ENCODE results near the gene SMAD6. TPM values are rescaled to one million over a fixed set of nuclear protein-coding genes. Genes with fewer than 3 reads are reported as not detected.

SMAD6 gene
- total RNA-seq, 1 experiment from 2014 or later, result 6.6 TPM

GRCh38 chr15:66655511-66655910 lies 46.5 kb upstream of the SMAD6 start:
- H3K9me3 ChIP-seq (ENCODE audit: control insufficient read depth in 1 of 2, insufficient read depth in 1 of 2, low read depth in 1 of 2, low read length in 2 of 2), result no peaks in the 10 kb centered on the region
- intact Hi-C loops (cut with micrococcal nuclease), result no loop called here
- RAD21 ChIA-PET (ENCODE audit: low non-redundant PET in 1 of 2, low total read pairs in 2 of 2, uncharacterized antibody in 2 of 2, unreplicated experiment in 2 of 2), result no interaction called here
- no peaks in the 10 kb centered on the region for H3K9me2 ChIP-seq (ENCODE audit: insufficient read depth)
- peak overlapping the region; percentile 40 for H3K4me2 ChIP-seq (ENCODE audit: low read length)
- CTCF ChIA-PET, result no interaction called here
- no peak overlapping the region for H3K27ac ChIP-seq (ENCODE audit: low read depth, low read length)
- H3K9ac ChIP-seq (ENCODE audit: low read length), result no peak overlapping the region
- no peaks in the 10 kb centered on the region for H3K27me3 ChIP-seq (ENCODE audit: insufficient read depth, low read length)
- H2AFZ ChIP-seq (ENCODE audit: low read depth, low read length, poor library complexity, severe bottlenecking), result no peak overlapping the region
- H3K79me2 ChIP-seq (ENCODE audit: insufficient read depth, low read length), result no peaks in the 10 kb centered on the region
- DNase-seq (ENCODE audit: low read depth, low spot score), result no peak
- BruUV-seq (replicated peaks), result no TSS peak
- H3K36me3 ChIP-seq (ENCODE audit: control insufficient read depth in 1 of 2, insufficient read depth in 2 of 2, low read length in 2 of 2), result no peaks in the 10 kb centered on the region
- ATAC-seq, result peak; percentile 21; the same call in 1 of the 2 replicates
- H3K4me1 ChIP-seq (ENCODE audit: control insufficient read depth in 1 of 2, insufficient read depth in 2 of 2, low read length in 2 of 2), result peaks cover 8 to 23% of the 10 kb centered on the region in 2 experiments; a peak in 3 of 4 replicates
- no peaks in the 10 kb centered on the region for H4K20me1 ChIP-seq (ENCODE audit: insufficient read depth)
- no peak for TF ChIP-seq SRF (IDR thresholded peaks at IDR 0.05; ENCODE audit: low read depth)
- TF ChIP-seq FOSL1 (IDR thresholded peaks at IDR 0.05; ENCODE audit: low read depth), result no peak
- no peak for TF ChIP-seq POLR2A (IDR thresholded peaks at IDR 0.05; ENCODE audit: borderline replicate concordance, extremely low read depth, insufficient read depth, insufficient read length)
- TF ChIP-seq, protein P1, sequence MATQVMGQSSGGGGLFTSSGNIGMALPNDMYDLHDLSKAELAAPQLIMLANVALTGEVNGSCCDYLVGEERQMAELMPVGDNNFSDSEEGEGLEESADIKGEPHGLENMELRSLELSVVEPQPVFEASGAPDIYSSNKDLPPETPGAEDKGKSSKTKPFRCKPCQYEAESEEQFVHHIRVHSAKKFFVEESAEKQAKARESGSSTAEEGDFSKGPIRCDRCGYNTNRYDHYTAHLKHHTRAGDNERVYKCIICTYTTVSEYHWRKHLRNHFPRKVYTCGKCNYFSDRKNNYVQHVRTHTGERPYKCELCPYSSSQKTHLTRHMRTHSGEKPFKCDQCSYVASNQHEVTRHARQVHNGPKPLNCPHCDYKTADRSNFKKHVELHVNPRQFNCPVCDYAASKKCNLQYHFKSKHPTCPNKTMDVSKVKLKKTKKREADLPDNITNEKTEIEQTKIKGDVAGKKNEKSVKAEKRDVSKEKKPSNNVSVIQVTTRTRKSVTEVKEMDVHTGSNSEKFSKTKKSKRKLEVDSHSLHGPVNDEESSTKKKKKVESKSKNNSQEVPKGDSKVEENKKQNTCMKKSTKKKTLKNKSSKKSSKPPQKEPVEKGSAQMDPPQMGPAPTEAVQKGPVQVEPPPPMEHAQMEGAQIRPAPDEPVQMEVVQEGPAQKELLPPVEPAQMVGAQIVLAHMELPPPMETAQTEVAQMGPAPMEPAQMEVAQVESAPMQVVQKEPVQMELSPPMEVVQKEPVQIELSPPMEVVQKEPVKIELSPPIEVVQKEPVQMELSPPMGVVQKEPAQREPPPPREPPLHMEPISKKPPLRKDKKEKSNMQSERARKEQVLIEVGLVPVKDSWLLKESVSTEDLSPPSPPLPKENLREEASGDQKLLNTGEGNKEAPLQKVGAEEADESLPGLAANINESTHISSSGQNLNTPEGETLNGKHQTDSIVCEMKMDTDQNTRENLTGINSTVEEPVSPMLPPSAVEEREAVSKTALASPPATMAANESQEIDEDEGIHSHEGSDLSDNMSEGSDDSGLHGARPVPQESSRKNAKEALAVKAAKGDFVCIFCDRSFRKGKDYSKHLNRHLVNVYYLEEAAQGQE (IDR thresholded peaks at IDR 0.05; ENCODE audit: low read depth), result no peak
- no peak for TF ChIP-seq ZFX (IDR thresholded peaks at IDR 0.05)
- TF ChIP-seq EGR1 (IDR thresholded peaks at IDR 0.05; ENCODE audit: low read depth), result no peak
- no peak for TF ChIP-seq SIN3A (IDR thresholded peaks at IDR 0.05; ENCODE audit: low read depth)
- no peak for TF ChIP-seq EZH2phosphoT487 (IDR thresholded peaks at IDR 0.05; ENCODE audit: borderline replicate concordance)
- no peak for TF ChIP-seq SP1 (IDR thresholded peaks at IDR 0.05; ENCODE audit: low read depth)
- no peak for TF ChIP-seq CBX3 (IDR thresholded peaks at IDR 0.05; ENCODE audit: low read depth)
- no peak for TF ChIP-seq POLR2AphosphoS5 (IDR thresholded peaks at IDR 0.05; ENCODE audit: low read depth, low read length)
- no peak for TF ChIP-seq CEBPB (IDR thresholded peaks at IDR 0.05; ENCODE audit: low read depth)
- TF ChIP-seq, protein P2, sequence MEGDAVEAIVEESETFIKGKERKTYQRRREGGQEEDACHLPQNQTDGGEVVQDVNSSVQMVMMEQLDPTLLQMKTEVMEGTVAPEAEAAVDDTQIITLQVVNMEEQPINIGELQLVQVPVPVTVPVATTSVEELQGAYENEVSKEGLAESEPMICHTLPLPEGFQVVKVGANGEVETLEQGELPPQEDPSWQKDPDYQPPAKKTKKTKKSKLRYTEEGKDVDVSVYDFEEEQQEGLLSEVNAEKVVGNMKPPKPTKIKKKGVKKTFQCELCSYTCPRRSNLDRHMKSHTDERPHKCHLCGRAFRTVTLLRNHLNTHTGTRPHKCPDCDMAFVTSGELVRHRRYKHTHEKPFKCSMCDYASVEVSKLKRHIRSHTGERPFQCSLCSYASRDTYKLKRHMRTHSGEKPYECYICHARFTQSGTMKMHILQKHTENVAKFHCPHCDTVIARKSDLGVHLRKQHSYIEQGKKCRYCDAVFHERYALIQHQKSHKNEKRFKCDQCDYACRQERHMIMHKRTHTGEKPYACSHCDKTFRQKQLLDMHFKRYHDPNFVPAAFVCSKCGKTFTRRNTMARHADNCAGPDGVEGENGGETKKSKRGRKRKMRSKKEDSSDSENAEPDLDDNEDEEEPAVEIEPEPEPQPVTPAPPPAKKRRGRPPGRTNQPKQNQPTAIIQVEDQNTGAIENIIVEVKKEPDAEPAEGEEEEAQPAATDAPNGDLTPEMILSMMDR (IDR thresholded peaks at IDR 0.05 in 2 of 3, conservative IDR thresholded peaks at IDR 0.05 in 1 of 3; ENCODE audit: borderline replicate concordance in 1 of 3, insufficient read depth in 1 of 3, low read depth in 2 of 3, low read length in 2 of 3), result no peak
- no peak for TF ChIP-seq YY1 (IDR thresholded peaks at IDR 0.05; ENCODE audit: extremely low read depth, insufficient replicate concordance, low read depth, low read length)
- TF ChIP-seq EZH2 (IDR thresholded peaks at IDR 0.05), result no peak
- H3K4me3 ChIP-seq (replicated peaks in 1 of 2; ENCODE audit: low read depth in 1 of 2, low read length in 2 of 2), result no peak overlapping the region
- POLR2A ChIA-PET, result interaction anchor here (0.6 kb wide), 1 partner anchor 34 kb away, joined by 3 read pairs; no protein-coding TSS in a partner anchor

Data from HCT116 (cell line).